ENCODE results near the gene STING1. TPM values are rescaled to one million over a fixed set of nuclear protein-coding genes. Genes with fewer than 3 reads are reported as not detected.
"Not testable (repeated sequence)": the region's sequence is repeated elsewhere in the genome, so short reads cannot be mapped to it uniquely, and the experiment has no call there.

Gene STING1
- 295 TPM for total RNA-seq
- 100 to 1,000 TPM; 131 to 177 (median 158) TPM for polyA plus RNA-seq

DNA sequence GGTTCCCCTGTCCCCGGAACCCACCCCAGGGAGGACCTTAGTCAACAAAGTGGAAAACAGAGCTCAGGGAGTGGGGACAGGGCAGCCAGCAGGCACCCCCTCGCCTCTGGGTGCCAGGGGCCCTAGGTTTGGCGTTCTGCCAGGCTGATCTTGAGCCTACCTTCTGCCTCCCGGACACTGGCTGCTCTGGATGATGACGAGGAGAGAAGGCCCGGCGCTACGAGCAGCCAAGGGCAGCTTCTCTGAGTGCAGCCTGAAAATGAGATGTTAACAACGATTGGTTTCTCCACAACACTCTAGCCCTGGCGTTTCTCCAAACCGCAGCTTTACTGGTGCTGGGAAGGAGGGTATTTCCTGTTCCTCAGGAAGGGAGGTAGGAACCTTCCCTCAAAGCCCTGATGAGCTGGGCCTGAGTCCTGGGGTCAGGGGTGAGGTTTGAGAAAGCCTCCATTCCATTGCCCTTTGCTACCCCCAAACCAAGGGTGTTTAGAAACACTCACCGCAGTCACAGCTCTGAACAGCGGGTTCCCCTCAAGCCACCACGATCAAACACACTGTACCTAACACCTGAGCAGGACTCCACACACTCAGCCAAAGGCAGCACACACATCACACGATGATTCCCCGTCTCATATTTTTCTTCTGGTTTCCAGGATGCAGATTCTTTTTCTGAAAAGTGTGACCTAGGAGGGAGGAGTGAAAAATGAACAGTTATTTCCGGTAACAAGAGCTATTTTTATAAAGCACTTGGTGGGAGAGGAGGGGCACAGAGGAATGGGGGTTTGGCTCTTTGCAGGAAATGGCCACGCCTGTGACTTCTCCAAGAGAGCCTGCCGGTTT lies at the start of gene STING1:
Gene STING1, minus strand, starts transcription at position 709 of the 840 bp plus-strand sequence. CDS start 1,054 bp downstream, outside the sequence.
- Histone ChIP-seq H3K4me1 (ENCODE audit: control insufficient read depth, insufficient read depth, low read length, poor library complexity, severe bottlenecking) (peaks cover 45% of the 10 kb centered on the region), H3K4me3 (ENCODE audit: low read depth, low read length) (peak within 1 kb of the TSS; percentile 97), H3K27me3 (ENCODE audit: control insufficient read depth, insufficient read depth, low read length) (no peaks in the 10 kb centered on the region), H3K27ac (ENCODE audit: insufficient read depth, low read length, poor library complexity, severe bottlenecking) (peak within 1 kb of the TSS; percentile 83), H3K9me3 (ENCODE audit: control insufficient read depth in 2 of 2, low read length in 2 of 2) (no peaks in the 10 kb centered on the region), H3K36me3 (ENCODE audit: control insufficient read depth, insufficient read depth, low read length) (peaks cover 26% of the 10 kb centered on the region)
- Mint-ChIP-seq H3K27me3 (no peaks in the 10 kb centered on the region), H3K27ac (peak within 1 kb of the TSS; percentile 94 to 99 (median 98)), H3K4me1 (peaks cover 0 to 53% (median 27%) of the 10 kb centered on the region in 4 donors), H3K36me3 (peaks cover 15% of the 10 kb centered on the region), H3K9me3 (no peaks in the 10 kb centered on the region), H3K4me3 (peak within 1 kb of the TSS; percentile 90 to 94 (median 93))
- DNase-seq = peak; percentile 48 to 91 (median 70)
- ATAC-seq (ENCODE audit: low read depth in 2 of 2) = peak; percentile 74 to 81

GRCh38 chr5:139531772-139532169 lies 49.2 kb upstream of the STING1 start:
- H3K27ac ChIP-seq (ENCODE audit: insufficient read depth, low read length, poor library complexity, severe bottlenecking) = no peak overlapping the region
- Mint-ChIP-seq H3K36me3 (no peaks in the 10 kb centered on the region), H3K27me3 (peaks cover 4% of the 10 kb centered on the region), H3K9me3 (peaks cover 0 to 5% (median 0%) of the 10 kb centered on the region in 7 donors), H3K4me1 (no peaks in the 10 kb centered on the region), H3K4me3 (no peak overlapping the region), H3K27ac (no peak overlapping the region)
- no peaks in the 10 kb centered on the region for H3K27me3 ChIP-seq (ENCODE audit: control insufficient read depth, insufficient read depth, low read length)
- no peaks in the 10 kb centered on the region for H3K4me1 ChIP-seq (ENCODE audit: control insufficient read depth, insufficient read depth, low read length, poor library complexity, severe bottlenecking)
- DNase-seq (no peak), ATAC-seq (ENCODE audit: low read depth in 2 of 2) (no peak)
- no peaks in the 10 kb centered on the region for H3K9me3 ChIP-seq (ENCODE audit: control insufficient read depth in 2 of 2, low read length in 2 of 2)
- no peak overlapping the region for H3K4me3 ChIP-seq (ENCODE audit: low read depth, low read length)
- no peaks in the 10 kb centered on the region for H3K36me3 ChIP-seq (ENCODE audit: control insufficient read depth, insufficient read depth, low read length)

GRCh38 chr5:139530079-139530478 lies 47.5 kb upstream of the STING1 start:
- not testable (repeated sequence) for DNase-seq; ATAC-seq (ENCODE audit: low read depth in 2 of 2); H3K27me3 Mint-ChIP-seq; H3K4me3 Mint-ChIP-seq; H3K27ac ChIP-seq (ENCODE audit: insufficient read depth, low read length, poor library complexity, severe bottlenecking); H3K27ac Mint-ChIP-seq; H3K9me3 Mint-ChIP-seq; H3K27me3 ChIP-seq (ENCODE audit: control insufficient read depth, insufficient read depth, low read length); H3K9me3 ChIP-seq (ENCODE audit: control insufficient read depth in 2 of 2, low read length in 2 of 2); H3K4me1 Mint-ChIP-seq; H3K4me3 ChIP-seq (ENCODE audit: low read depth, low read length); H3K36me3 Mint-ChIP-seq; H3K4me1 ChIP-seq (ENCODE audit: control insufficient read depth, insufficient read depth, low read length, poor library complexity, severe bottlenecking); H3K36me3 ChIP-seq (ENCODE audit: control insufficient read depth, insufficient read depth, low read length)

DNA sequence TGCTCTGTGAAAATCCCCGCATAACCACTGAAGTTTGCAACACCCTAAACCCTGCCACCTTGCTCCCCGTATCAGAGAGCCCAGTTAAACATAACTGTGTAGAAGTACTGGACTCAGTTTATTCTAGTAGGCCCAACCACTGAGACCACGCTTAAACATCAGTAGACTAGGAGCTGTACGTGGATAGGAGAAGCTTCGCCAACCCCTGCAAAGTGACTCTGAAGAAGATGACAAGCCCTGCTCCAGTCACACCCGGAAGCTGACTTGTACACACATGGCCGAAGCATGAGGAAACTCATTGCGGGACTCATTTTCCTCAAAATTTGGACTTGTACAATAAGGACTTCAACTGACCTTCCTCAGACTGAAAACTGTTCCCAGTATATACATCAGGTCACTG lies 46.1 kb upstream of the STING1 start:
- not testable (repeated sequence) for DNase-seq, H3K27me3 Mint-ChIP-seq

DNA sequence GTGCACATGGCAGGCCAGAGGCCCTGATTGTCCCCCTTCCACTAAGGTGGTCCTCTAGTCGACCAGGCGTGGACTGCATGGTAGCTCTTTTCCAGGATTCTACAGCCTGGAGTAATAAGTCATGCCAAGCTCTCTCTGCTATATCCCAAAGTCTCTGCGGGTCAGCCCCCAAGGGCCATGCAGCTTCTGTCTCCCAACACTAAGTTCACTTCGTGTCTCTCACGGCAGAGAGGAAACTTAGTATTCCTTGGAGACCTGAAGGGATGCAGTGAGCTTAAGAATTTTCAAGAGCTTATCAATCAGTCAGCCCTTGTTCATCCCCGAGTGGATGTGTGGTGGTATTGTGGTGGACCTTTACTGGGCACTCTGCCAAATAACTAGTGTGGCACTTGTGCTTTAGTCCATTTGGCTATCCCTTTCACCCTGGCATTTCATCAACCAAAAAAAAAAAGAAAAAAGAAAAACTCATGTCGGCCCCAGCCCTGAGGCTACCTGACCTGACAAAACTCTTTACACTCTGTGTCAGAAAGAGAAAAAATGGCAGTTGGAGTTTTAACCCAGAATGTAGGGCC lies 45.4 kb upstream of the STING1 start:
- H3K27me3 Mint-ChIP-seq; H3K4me1 Mint-ChIP-seq; H3K9me3 ChIP-seq (ENCODE audit: control insufficient read depth in 2 of 2, low read length in 2 of 2); H3K27ac ChIP-seq (ENCODE audit: insufficient read depth, low read length, poor library complexity, severe bottlenecking); H3K36me3 Mint-ChIP-seq; H3K27ac Mint-ChIP-seq; H3K4me3 ChIP-seq (ENCODE audit: low read depth, low read length); H3K4me1 ChIP-seq (ENCODE audit: control insufficient read depth, insufficient read depth, low read length, poor library complexity, severe bottlenecking); H3K4me3 Mint-ChIP-seq; H3K36me3 ChIP-seq (ENCODE audit: control insufficient read depth, insufficient read depth, low read length); ATAC-seq (ENCODE audit: low read depth in 2 of 2); H3K9me3 Mint-ChIP-seq; H3K27me3 ChIP-seq (ENCODE audit: control insufficient read depth, insufficient read depth, low read length); DNase-seq: not testable (repeated sequence)

More for the DNA sequence above, 46.1 kb upstream of the STING1 start:
- not testable (repeated sequence) for H3K36me3 Mint-ChIP-seq; H3K9me3 Mint-ChIP-seq; H3K4me3 ChIP-seq (ENCODE audit: low read depth, low read length); H3K4me3 Mint-ChIP-seq; H3K36me3 ChIP-seq (ENCODE audit: control insufficient read depth, insufficient read depth, low read length); ATAC-seq (ENCODE audit: low read depth in 2 of 2); H3K4me1 ChIP-seq (ENCODE audit: control insufficient read depth, insufficient read depth, low read length, poor library complexity, severe bottlenecking); H3K27ac ChIP-seq (ENCODE audit: insufficient read depth, low read length, poor library complexity, severe bottlenecking); H3K27ac Mint-ChIP-seq; H3K4me1 Mint-ChIP-seq; H3K9me3 ChIP-seq (ENCODE audit: control insufficient read depth in 2 of 2, low read length in 2 of 2); H3K27me3 ChIP-seq (ENCODE audit: control insufficient read depth, insufficient read depth, low read length)

DNA sequence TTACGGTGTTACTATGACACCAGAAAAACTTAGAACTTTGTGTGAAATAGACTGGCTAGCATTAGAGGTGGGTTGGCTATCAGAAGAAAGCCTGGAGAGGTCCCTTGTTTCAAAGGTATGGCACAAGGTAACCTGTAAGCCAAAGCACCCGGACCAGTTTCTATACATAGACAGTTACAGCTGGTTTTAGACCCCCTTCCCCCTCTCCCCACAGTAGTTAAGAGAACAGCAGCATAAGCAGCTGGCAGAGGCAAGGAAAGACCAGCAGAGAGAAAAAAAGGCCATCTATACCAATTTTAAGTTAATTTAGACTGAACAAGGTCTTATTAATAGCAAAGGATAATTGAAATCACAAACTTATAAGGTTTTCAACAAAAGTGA lies 44.5 kb upstream of the STING1 start:
- H3K4me3 Mint-ChIP-seq; H3K36me3 ChIP-seq (ENCODE audit: control insufficient read depth, insufficient read depth, low read length); H3K4me1 Mint-ChIP-seq; H3K9me3 Mint-ChIP-seq; H3K4me3 ChIP-seq (ENCODE audit: low read depth, low read length); H3K9me3 ChIP-seq (ENCODE audit: control insufficient read depth in 2 of 2, low read length in 2 of 2); H3K27me3 ChIP-seq (ENCODE audit: control insufficient read depth, insufficient read depth, low read length); H3K36me3 Mint-ChIP-seq; H3K27ac ChIP-seq (ENCODE audit: insufficient read depth, low read length, poor library complexity, severe bottlenecking); H3K4me1 ChIP-seq (ENCODE audit: control insufficient read depth, insufficient read depth, low read length, poor library complexity, severe bottlenecking); DNase-seq; ATAC-seq (ENCODE audit: low read depth in 2 of 2); H3K27ac Mint-ChIP-seq; H3K27me3 Mint-ChIP-seq: not testable (repeated sequence)

GRCh38 chr5:139526309-139527089 lies 43.9 kb upstream of the STING1 start:
- DNase-seq; H3K27ac ChIP-seq (ENCODE audit: insufficient read depth, low read length, poor library complexity, severe bottlenecking): not testable (repeated sequence)

More at GRCh38 chr5:139526309-139527089, 43.9 kb upstream of the STING1 start:
- H3K4me1 Mint-ChIP-seq; H3K4me1 ChIP-seq (ENCODE audit: control insufficient read depth, insufficient read depth, low read length, poor library complexity, severe bottlenecking); H3K9me3 Mint-ChIP-seq; H3K4me3 Mint-ChIP-seq; ATAC-seq (ENCODE audit: low read depth in 2 of 2); H3K4me3 ChIP-seq (ENCODE audit: low read depth, low read length); H3K27me3 Mint-ChIP-seq; H3K36me3 ChIP-seq (ENCODE audit: control insufficient read depth, insufficient read depth, low read length); H3K27me3 ChIP-seq (ENCODE audit: control insufficient read depth, insufficient read depth, low read length); H3K36me3 Mint-ChIP-seq; H3K9me3 ChIP-seq (ENCODE audit: control insufficient read depth in 2 of 2, low read length in 2 of 2): not testable (repeated sequence)
- peak overlapping the region in 1 of 3 donors; percentile 72 for H3K27ac Mint-ChIP-seq

Measured in CD4-positive, CD25-positive, alpha-beta regulatory T cell (primary cell).